Adrenal gland (tissue), 12 donors: ENCODE measurements around the gene UBXN11. TPM values are rescaled to one million over a fixed set of nuclear protein-coding genes. Genes with fewer than 3 reads are reported as not detected.

Source experiments
- DNase-seq, 7 donors: peaks; one replicate each; pipeline ENCODE4 v3.0.0-alpha.2; 2019 to 2020
- H3K27ac ChIP-seq, 5 donors: fragments of 200-600 bp; sonication (generic) in 4 of 5; 1 replicate in 3 of 5; 2 replicates in 2 of 5; pipeline versions ENCODE4 v1.5.1 to v1.8.0; 2016 to 2020; ENCODE audit warnings: mild to moderate bottlenecking in 1 of 5
- H3K27me3 ChIP-seq: fragments of 200-600 bp; 2 replicates; pipeline ENCODE4 v1.8.0; 2021
- H3K36me3 ChIP-seq, 2 donors: fragments of 200-600 bp; replicated peaks in 1 of 2; 1 replicate in 1 of 2; 2 replicates in 1 of 2; pipeline versions ENCODE4 v1.5.1 to v1.8.0; 2018 to 2022
- H3K4me1 ChIP-seq, 2 donors: fragments of 200-600 bp; replicated peaks in 1 of 2; 1 replicate in 1 of 2; 2 replicates in 1 of 2; pipeline versions ENCODE4 v1.5.1 to v1.8.0; 2018 to 2021
- H3K4me3 ChIP-seq, 4 donors: fragments of 200-600 bp; sonication (generic) in 3 of 4; one replicate each; pipeline ENCODE4 v1.5.1; 2016 to 2018
- H3K9me3 ChIP-seq, 3 donors: fragments of 200-600 bp; sonication (generic) in 1 of 3; replicated peaks in 1 of 3; 1 replicate in 2 of 3; 2 replicates in 1 of 3; pipeline versions ENCODE4 v1.5.1 to v1.8.0; 2016 to 2021
- CTCF ChIP-seq, 6 experiments: fragments of 450-650 bp in 4 of 6; fragments of 200-600 bp in 2 of 6; sonication (generic) in 1 of 6; IDR thresholded peaks; 1 replicate in 5 of 6; 2 replicates in 1 of 6; pipeline versions ENCODE4 v1.5.1 to v1.8.0; 2016 to 2021; ENCODE audit warnings: antibody characterized with exemption in 6 of 6, mild to moderate bottlenecking in 2 of 6, moderate library complexity in 1 of 6
- POLR2A ChIP-seq, 2 donors: fragments of 450-650 bp; IDR thresholded peaks; one replicate each; pipeline ENCODE4 v1.6.1; 2017; ENCODE audit warnings: antibody characterized with exemption in 2 of 2, mild to moderate bottlenecking in 2 of 2, moderate library complexity in 1 of 2
- WGBS, 4 donors: extraction: QIAGEN DNeasy Blood & Tissue Kit in 2 of 4; methylation state at CpG; one replicate each; pipeline versions ENCODE4 v1.1.5 to v1.1.7; 2013 to 2017; 5-methylcytosine and 5-hydroxymethylcytosine counted together
- intact Hi-C, 2 donors: fragments of 100-400 bp; cut with DNase I; formaldehyde crosslinking; loops; one replicate each; pipeline versions ENCODE4 v1.14.1 to v1.15.0; 2022 to 2023
- polyA plus RNA-seq, 3 donors: library from polyadenylated mRNA; stranded (reverse); fragments of 200-250 nt in 2 of 3; fragments of 350-450 nt in 1 of 3; fragmentation: Illumina TruSeq in 1 of 3; extraction: RNeasy Lipid Tissue Mini Kit (QIAGEN cat#74804) in 1 of 3; gene quantifications; one replicate each; pipeline ENCODE4 v1.2.3, GENCODE V29; 2013 to 2014
- total RNA-seq, 9 donors: library from RNA; depleted of rRNA in 4 of 9; stranded (reverse); fragments of >200 nt in 4 of 9; fragments of 120-200 nt in 1 of 9; fragmentation: NEBNext Ultra II Directional in 1 of 9; extraction: Animal tissue kit (Norgen Biotek cat#: 25700) in 1 of 9; gene quantifications; one replicate each; pipeline versions ENCODE4 v1.1.0 to v1.2.4, GENCODE V29; 2013 to 2023
- donor health status: healthy with polysubstance abuse.
- donor health status: Bipolar disorder and iron deficiency.
- donor health status: DM: yes; HTN: yes; CAD: no.
- donor health status: DM: no; HTN: no; CAD: no.
- donor health status: DM: no; HTN: no; CAD: no.
- donor health status: DM: yes; HTN: yes; CAD: no.

Gene UBXN11
- total and polyA plus RNA-seq, 12 donors, result 5.3 to 154 (median 13.7) TPM

DNA sequence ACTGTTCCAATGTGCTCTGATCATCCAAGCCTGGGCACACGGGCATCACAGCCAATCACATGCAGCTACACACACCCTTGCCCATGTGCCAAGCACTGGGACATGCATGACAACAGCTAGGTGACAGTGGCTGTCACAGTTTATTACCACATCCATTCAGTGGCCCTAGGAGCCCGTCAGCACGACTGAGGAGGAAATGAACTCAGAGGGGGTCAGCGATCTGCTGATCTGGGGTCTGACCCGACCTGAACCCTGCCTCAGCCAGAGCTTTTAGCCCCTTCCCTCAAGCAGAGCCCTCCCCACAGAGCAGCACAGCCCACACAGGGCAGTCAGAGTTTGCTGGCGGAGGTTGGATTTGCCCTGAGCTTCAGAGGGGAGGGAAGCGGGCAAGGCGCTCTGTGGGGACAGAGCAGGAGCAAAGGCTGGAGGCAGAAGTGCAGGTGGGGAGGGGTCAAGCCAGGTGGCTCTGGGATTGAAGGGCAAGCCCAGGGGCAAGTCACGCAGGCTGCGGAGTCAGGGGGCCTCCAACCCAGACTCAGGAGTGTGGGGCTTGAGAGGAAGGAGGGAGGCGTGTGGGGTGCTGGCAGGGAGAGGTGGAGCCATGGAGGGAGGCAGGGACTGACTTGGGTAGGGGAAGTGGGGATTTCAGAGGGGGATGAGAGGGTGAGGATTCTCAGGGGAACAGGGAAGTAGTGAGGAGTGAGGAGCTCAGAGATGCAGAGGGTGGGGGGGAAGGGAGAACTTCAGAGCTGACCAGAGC is 16.1 kb downstream of the UBXN11 start:
- Histone ChIP-seq H3K9me3 (no peaks in the 10 kb centered on the region), H3K4me1 (peaks cover 0 to 19% of the 10 kb centered on the region in 2 donors), H3K4me3 (no peak overlapping the region), H3K36me3 (no peaks in the 10 kb centered on the region), H3K27me3 (no peaks in the 10 kb centered on the region), H3K27ac (peak overlapping the region in 3 of 5 donors; percentile 45 to 78 (median 52))
- intact Hi-C loops, result no loop called here
- WGBS, 4 donors, result 66 to 82% (median 70%) methylated on average over 8 to 11 of the region's 11 CpGs
- TF ChIP-seq POLR2A (IDR thresholded peaks at IDR 0.05) (no peak), CTCF (IDR thresholded peaks at IDR 0.05) (no peak)
- DNase-seq, result no peak

DNA sequence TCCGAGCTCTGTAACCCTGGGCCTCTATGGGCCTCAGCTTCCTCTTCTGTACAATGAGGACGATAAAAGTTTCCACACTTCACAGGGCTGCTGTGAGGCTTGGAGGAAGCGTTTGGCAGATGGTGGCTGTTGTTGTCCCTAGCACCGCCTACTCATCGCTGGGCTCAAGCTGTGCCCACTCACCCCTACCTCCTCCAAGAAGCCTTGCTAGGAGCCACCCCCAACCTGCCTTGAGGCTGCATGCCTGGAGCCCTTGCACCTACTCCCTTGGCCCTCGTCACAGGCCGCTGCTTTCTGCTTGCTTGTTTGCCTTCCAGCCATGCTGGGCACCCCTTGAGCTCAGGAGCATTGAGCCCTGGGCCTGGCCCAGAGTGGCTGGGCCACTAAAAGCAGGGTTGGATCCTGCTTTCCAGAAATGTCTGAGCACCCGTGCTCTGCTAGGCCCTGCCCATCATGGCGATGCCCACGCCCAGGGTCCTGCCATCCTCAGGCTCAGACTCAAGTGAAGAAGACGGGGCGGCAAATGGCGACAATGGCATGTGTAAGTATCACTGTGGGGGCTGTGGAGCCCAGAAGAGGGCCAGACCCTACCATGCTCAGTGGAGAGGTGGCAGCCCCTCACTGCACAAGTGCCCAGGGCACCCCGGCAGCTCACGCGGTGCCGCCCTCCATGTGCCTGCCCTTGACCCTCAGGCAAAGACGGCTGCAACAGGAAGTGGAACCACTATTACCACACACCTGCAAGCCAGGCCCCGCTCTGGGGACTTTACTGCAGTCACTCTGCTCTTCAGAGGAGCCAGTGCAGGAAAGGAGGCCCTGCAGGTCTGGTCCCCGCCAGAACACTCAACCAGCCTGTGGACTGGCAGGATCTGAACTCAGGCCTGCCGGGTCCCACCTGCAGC is 17.0 kb downstream of the UBXN11 start:
- intact Hi-C loops, result no loop called here
- Histone ChIP-seq H3K4me3 (no peak overlapping the region), H3K4me1 (peaks cover 0 to 27% of the 10 kb centered on the region in 2 donors), H3K36me3 (no peaks in the 10 kb centered on the region), H3K27me3 (no peaks in the 10 kb centered on the region), H3K9me3 (no peaks in the 10 kb centered on the region), H3K27ac (peak overlapping the region in 4 of 5 donors; percentile 33 to 78 (median 48))
- TF ChIP-seq POLR2A (IDR thresholded peaks at IDR 0.05) (no peak), CTCF (IDR thresholded peaks at IDR 0.05) (no peak)
- 77 to 90% (median 86%) methylated on average over 11 to 21 of the region's 21 CpGs for WGBS, 4 donors
- peak in 4 of 7 donors; percentile 42 to 68 (median 46) for DNase-seq

- Histone ChIP-seq H3K36me3 (no peaks in the 10 kb centered on the region), H3K27ac (peak overlapping the region in 3 of 5 donors; percentile 33 to 74 (median 52)), H3K4me3 (no peak overlapping the region), H3K27me3 (no peaks in the 10 kb centered on the region), H3K4me1 (peaks cover 0 to 33% of the 10 kb centered on the region in 2 donors), H3K9me3 (no peaks in the 10 kb centered on the region)
- peak in 2 of 7 donors; percentile 24 to 67 for DNase-seq
- TF ChIP-seq CTCF (IDR thresholded peaks at IDR 0.05) (no peak), POLR2A (IDR thresholded peaks at IDR 0.05) (no peak)
- 49 to 58% (median 55%) methylated on average over 5 of the region's 5 CpGs for WGBS, 4 donors
- intact Hi-C loops, result no loop called here
Measured at GRCh38 chr1:26288311-26288941, 18.0 kb downstream of the UBXN11 start.

GRCh38 chr1:26287811-26288210 is 18.6 kb downstream of the UBXN11 start:
- intact Hi-C loops, result no loop called here
- no peaks in the 10 kb centered on the region for H3K9me3 ChIP-seq
- WGBS, 4 donors, result 80 to 97% (median 88%) methylated on average over 5 of the region's 5 CpGs
- no peaks in the 10 kb centered on the region for H3K27me3 ChIP-seq
- H3K27ac ChIP-seq, result peak overlapping the region in 1 of 5 donors; percentile 74
- H3K4me1 ChIP-seq, result peaks cover 0 to 33% of the 10 kb centered on the region in 2 donors
- no peak for DNase-seq
- no peaks in the 10 kb centered on the region for H3K36me3 ChIP-seq
- TF ChIP-seq POLR2A (IDR thresholded peaks at IDR 0.05) (no peak), CTCF (IDR thresholded peaks at IDR 0.05) (no peak)
- H3K4me3 ChIP-seq, result no peak overlapping the region
